Epithelial cell of proximal tubule (primary cell): ENCODE results near the gene LY6G6D. TPM values are rescaled to one million over a fixed set of nuclear protein-coding genes. Genes with fewer than 3 reads are reported as not detected.

Experiments
- DNase-seq: peaks from one replicate; pipeline ENCODE4 v3.0.0-alpha.2; 2011; ENCODE audit warnings: low read depth
- H3K4me3 ChIP-seq: 2 replicates; pipeline ENCODE4 v1.5.1; 2011; ENCODE audit warnings: low read depth, mild to moderate bottlenecking, low read length
- total RNA-seq: library from RNA; depleted of rRNA; stranded (reverse); fragments of >200 nt; gene quantifications from 2 replicates; pipeline ENCODE4 v1.2.3, GENCODE V29; 2015
- TF ChIP-seq, protein P1 (sequence below): conservative IDR thresholded peaks from 2 replicates; pipeline ENCODE4 v1.5.1; 2012; ENCODE audit warnings: low read depth, mild to moderate bottlenecking, low read length

The LY6G6D gene
- total RNA-seq, 1 donor from 2014 or later: not detected

DNA sequence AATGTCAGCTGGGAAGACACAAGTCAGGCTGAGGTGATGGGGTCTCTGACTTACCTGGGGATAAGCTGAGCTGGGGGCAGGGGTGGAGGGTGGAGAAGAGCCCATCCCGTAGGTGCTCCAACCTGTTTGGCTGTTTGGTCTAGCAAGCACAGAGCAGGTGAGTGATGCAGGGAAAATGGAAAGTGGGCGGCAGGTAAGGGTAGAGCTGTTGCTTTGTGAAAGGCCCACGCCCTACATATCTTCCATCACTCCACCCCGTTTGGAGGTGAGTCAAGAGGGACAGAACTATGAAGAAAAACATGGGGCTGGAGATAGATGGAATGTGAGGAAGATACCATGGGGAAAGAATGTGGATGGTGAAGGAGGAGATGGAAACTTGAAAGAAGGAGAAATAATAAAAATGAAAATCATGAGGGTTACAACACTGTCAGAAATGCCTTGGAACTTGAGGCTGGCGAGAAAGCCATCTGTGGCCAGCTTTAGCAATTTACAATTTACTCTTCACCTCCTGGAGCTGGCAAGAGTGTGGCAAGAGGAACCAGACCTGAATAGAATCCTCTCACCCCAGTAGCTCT, 5.1 kb downstream of the LY6G6D start:
- DNase-seq: no peak
- TF ChIP-seq, protein P1, sequence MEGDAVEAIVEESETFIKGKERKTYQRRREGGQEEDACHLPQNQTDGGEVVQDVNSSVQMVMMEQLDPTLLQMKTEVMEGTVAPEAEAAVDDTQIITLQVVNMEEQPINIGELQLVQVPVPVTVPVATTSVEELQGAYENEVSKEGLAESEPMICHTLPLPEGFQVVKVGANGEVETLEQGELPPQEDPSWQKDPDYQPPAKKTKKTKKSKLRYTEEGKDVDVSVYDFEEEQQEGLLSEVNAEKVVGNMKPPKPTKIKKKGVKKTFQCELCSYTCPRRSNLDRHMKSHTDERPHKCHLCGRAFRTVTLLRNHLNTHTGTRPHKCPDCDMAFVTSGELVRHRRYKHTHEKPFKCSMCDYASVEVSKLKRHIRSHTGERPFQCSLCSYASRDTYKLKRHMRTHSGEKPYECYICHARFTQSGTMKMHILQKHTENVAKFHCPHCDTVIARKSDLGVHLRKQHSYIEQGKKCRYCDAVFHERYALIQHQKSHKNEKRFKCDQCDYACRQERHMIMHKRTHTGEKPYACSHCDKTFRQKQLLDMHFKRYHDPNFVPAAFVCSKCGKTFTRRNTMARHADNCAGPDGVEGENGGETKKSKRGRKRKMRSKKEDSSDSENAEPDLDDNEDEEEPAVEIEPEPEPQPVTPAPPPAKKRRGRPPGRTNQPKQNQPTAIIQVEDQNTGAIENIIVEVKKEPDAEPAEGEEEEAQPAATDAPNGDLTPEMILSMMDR: no peak
- H3K4me3 ChIP-seq: no peak overlapping the region

DNA sequence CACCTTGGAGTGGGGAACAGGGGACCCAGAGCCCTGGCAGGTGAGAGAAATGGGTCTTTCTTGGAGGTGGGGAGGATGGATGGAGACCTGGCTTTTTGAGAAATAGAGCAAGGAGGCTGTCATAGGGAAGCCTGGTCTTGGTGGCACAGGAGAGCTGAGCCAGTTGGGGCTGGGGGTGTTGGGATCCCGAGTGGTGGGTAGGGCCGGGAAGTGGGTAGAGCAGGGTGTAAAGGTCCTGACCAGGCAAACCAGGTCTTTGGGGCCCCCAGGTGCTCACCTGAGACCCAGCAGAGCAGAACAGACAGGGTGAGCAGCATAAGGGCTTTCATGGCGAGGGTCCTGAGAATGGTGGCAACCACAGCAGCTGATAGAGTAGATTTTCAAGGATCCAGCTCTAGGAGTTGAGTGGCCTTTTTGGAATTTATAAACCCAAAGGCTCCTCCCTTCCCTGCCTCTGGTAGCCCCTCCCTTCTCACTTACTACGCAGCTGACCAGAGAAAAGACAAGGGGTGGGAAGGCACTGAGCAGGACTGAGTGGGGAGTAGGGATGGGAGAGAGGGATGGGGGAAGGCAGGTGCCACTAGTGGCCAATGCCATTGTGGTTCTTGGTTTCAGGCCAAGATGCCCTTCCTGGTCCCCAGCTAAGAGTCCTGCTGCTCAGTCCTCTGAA, 6.3 kb downstream of the LY6G6D start, which contains the start of gene LY6G6C:
Gene LY6G6C (minus strand): TSS at position 396 of the 670 bp plus-strand sequence. CDS start 67 bp downstream, at position 329.
- TF ChIP-seq, protein P1: no peak
- DNase-seq: no peak
- H3K4me3 ChIP-seq: no peak within 1 kb of the TSS

DNA sequence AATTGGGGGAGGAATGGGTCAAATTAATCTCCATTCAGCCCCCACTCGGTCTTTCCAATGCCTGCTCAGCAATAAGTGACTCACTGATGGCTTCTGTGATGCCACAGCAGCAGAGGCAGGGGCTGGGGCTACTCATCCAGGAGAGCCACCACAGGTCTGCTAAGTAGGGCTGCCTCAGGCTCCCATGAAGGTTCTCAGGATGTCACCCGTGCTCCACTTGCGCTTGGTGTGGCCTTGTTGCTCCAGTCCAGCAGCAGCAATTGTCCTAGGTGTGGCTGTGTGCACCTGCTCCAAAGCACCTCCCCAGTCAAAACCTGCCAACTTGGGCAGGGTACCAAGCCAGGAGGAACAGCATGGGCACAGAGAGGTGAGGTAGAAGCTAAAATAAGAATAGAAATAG, 7.0 kb downstream of the LY6G6D start:
- TF ChIP-seq, protein P1: no peak
- no peak overlapping the region for H3K4me3 ChIP-seq
- no peak for DNase-seq

DNA sequence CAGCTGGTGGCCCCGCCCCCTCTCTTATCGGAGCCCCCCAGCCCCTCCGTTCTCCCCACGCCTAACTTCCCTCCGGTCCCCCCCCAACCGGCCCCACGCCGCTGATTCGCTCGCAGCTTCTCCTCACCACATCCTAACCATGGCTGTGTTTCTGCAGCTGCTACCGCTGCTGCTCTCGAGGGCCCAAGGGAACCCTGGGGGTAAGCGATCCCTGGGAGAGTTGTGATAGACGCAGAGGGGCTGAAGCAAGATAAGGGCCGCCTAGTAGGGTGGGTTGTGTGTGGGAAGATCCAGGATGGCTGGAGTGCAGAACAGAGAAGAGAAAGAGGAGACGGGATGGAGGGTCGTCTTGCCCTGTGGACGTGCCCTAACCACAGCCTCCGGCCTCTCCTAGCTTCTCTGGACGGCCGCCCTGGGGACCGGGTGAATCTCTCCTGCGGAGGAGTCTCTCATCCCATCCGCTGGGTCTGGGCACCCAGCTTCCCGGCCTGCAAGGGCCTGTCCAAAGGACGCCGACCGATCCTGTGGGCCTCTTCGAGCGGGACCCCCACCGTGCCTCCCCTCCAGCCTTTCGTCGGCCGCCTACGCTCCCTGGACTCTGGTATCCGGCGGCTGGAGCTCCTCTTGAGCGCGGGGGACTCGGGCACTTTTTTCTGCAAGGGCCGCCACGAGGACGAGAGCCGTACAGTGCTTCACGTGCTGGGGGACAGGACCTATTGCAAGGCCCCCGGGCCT, 8.3 kb downstream of the LY6G6D start, which contains the start of gene MPIG6B:
Gene MPIG6B (plus strand): TSS at position 129 of the 735 bp plus-strand sequence. CDS start 11 bp downstream, at position 140.
- H3K4me3 ChIP-seq: no peak within 1 kb of the TSS
- TF ChIP-seq, protein P1: no peak
- DNase-seq: no peak

DNA sequence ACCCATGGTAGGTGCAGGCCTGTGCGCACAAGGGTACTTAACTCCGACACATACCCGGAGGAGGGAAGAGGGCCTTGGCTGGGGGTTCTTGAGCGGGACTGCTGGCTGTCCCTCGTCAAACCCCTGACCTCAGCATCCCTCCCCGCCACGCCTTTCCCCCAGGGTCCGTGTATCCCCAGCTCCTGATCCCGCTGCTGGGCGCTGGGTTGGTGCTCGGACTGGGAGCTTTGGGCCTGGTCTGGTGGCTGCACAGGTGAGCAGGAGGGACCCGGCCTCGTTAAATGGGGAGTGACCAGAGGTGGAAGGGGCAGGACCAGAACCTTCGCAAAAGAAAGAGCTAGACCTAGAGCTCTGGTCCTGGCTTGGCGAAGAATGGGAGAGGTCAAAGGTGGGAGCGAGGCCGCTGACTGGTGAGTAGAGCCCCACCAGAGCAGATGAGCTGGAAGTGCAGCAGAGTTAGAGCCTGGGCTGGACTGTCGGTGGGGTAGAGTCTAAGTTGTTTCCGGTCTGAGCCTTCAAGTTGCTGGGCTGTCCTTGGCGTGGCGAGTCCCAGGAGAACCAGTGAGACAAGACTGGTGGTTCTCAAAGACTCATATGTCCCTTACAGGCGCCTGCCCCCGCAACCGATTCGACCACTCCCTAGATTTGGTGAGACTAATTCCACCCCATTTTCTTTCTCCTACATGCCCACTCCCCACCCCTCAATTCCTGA, 9.0 kb downstream of the LY6G6D start:
- H3K4me3 ChIP-seq: no peak overlapping the region
- no peak for DNase-seq
- TF ChIP-seq, protein P1: no peak

DNA sequence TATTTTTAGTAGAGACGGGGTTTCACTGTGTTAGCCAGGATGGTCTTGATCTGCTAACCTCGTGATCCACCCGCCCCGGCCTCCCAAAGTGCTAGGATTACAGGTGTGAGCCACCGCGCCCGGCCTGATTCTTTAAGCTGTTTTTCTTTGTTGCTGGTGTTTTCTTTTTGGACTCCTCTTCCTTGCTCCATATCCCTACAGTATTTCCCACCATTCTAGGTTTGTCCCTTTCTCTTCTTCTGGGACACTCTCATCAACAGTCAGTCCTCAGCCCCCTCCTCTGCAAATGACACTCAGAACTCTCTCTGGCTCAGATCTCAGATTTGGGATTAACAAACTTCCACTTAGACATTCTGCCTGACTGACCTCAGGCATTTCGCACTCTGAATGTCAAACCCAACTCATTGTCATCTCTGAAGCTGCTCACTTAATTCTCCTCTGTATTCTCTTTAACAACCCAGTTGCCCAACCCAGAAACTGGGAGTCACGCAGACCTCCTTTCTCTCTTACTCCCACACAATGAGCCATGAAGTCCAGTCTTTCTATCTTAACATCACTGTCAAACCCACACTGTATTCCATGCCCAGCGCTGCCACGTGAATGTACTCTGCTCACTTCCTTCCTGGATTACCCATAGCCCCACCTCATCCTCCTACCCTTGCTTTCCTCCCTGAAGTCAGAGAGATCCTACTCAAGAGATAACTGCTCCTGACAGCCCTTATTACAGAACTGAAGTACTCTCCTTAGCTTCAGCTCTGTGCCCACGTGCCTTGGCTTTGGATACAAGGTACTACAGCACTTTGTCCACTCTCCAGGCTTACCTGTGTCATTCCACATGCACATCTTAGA, 10.6 kb downstream of the LY6G6D start:
- no peak for DNase-seq

More for the DNA sequence above, 10.6 kb downstream of the LY6G6D start:
- H3K4me3 ChIP-seq: no peak overlapping the region
- TF ChIP-seq, protein P1: no peak
